ENCODE results near the gene ANO8.
"Not testable (repeated sequence)": the region's sequence is repeated elsewhere in the genome, so short reads cannot be mapped to it uniquely, and the experiment has no call there.

Gene ANO8

GRCh38 chr19:17303167-17303939 lies 31.3 kb downstream of the ANO8 start, which contains the start of gene ABHD8:
Gene ABHD8 (minus strand): TSS chr19:17303425. CDS start chr19:17301616, 1,809 bp downstream.
- TF ChIP-seq CTCF (IDR thresholded peaks at IDR 0.05; ENCODE audit: control insufficient read depth, insufficient read depth, low read depth, low read length, missing control alignments) = peak; percentile 16
- peak within 1 kb of the TSS; percentile 81 for H3K4me3 ChIP-seq (ENCODE audit: control insufficient read depth, low read depth, low read length)
- peak; percentile 78 for DNase-seq (ENCODE audit: low read depth)

GRCh38 chr19:17302391-17303166 lies 32.1 kb downstream of the ANO8 start:
- H3K4me3 ChIP-seq (ENCODE audit: control insufficient read depth, low read depth, low read length) = peak overlapping the region; percentile 81
- no peak for DNase-seq (ENCODE audit: low read depth)
- TF ChIP-seq CTCF (IDR thresholded peaks at IDR 0.05; ENCODE audit: control insufficient read depth, insufficient read depth, low read depth, low read length, missing control alignments) = no peak

- H3K4me3 ChIP-seq (ENCODE audit: control insufficient read depth, low read depth, low read length) = no peak overlapping the region
- TF ChIP-seq CTCF (IDR thresholded peaks at IDR 0.05; ENCODE audit: control insufficient read depth, insufficient read depth, low read depth, low read length, missing control alignments) = no peak
- DNase-seq (ENCODE audit: low read depth) = no peak
Observed at GRCh38 chr19:17300992-17301619, 33.5 kb downstream of the ANO8 start.

GRCh38 chr19:17296976-17297375 lies 37.7 kb downstream of the ANO8 start:
- H3K4me3 ChIP-seq (ENCODE audit: control insufficient read depth, low read depth, low read length) = no peak overlapping the region
- TF ChIP-seq CTCF (IDR thresholded peaks at IDR 0.05; ENCODE audit: control insufficient read depth, insufficient read depth, low read depth, low read length, missing control alignments) = no peak
- no peak for DNase-seq (ENCODE audit: low read depth)

DNA sequence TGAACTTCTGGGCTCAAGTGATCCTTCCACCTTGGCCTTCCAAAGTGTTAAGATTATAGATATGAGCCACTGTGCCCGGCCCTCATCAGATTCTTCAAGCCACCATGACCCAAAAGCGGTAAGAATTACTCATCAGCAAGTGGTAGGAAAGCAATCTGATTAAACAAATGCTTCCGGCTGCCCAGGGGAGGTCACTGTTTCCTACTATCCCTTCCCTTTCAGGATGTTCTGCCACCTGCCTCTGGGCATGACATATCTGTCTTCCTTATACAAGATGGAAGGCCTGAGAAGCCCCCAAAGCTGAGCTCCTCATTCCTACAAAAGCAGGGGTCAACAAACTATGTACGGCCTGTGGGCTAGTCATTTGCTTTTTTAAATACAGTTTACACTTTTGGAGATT lies 38.4 kb downstream of the ANO8 start:
- no peak for DNase-seq (ENCODE audit: low read depth)
- H3K4me3 ChIP-seq (ENCODE audit: control insufficient read depth, low read depth, low read length) = no peak overlapping the region
- TF ChIP-seq CTCF (IDR thresholded peaks at IDR 0.05; ENCODE audit: control insufficient read depth, insufficient read depth, low read depth, low read length, missing control alignments) = no peak

DNA sequence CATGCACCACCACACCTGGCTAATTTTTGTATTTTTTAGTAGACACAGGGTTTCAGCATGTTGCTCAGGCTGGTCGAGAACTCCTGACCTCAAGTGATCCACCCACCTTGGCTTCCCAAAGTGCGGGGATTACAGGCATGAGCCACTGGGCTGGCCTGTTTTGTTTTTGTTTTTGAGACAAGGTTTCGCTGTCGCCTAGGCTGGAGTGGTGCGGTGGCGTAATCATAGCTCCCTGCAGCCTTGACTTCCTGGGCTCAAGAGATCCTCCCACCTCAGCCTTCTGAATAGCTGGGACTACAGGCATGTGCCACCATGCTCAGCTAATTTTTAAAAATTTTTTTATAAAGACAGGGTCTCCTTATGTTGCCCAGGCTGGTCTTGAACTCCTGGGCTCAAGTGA lies 39.1 kb downstream of the ANO8 start:
- DNase-seq (ENCODE audit: low read depth); H3K4me3 ChIP-seq (ENCODE audit: control insufficient read depth, low read depth, low read length): not testable (repeated sequence)
